ENCODE results near the gene ARHGAP22.

ARHGAP22 gene

GRCh38 chr10:48533540-48533939 lies 71.3 kb downstream of the ARHGAP22 start:
- no peak for DNase-seq (ENCODE audit: low spot score)

- DNase-seq (ENCODE audit: low spot score) = no peak
Measured at GRCh38 chr10:48531486-48531885, 73.4 kb downstream of the ARHGAP22 start.

GRCh38 chr10:48529331-48529730 lies 75.5 kb downstream of the ARHGAP22 start:
- no peak for DNase-seq (ENCODE audit: low spot score)

GRCh38 chr10:48527756-48528155 lies 77.1 kb downstream of the ARHGAP22 start:
- DNase-seq (ENCODE audit: low spot score) = no peak

GRCh38 chr10:48526846-48527505 lies 77.9 kb downstream of the ARHGAP22 start:
- no peak for DNase-seq (ENCODE audit: low spot score)

GRCh38 chr10:48526011-48526821 lies 78.7 kb downstream of the ARHGAP22 start:
- DNase-seq (ENCODE audit: low spot score) = no peak

GRCh38 chr10:48525113-48525512 lies 79.8 kb downstream of the ARHGAP22 start:
- DNase-seq (ENCODE audit: low spot score) = no peak

GRCh38 chr10:48523820-48524758 lies 80.8 kb downstream of the ARHGAP22 start:
- peak; percentile 39 for DNase-seq (ENCODE audit: low spot score)

- DNase-seq (ENCODE audit: low spot score) = no peak
Measured at GRCh38 chr10:48523212-48523819, 81.6 kb downstream of the ARHGAP22 start.

- no peak for DNase-seq (ENCODE audit: low spot score)
Measured at GRCh38 chr10:48522011-48522765, 82.7 kb downstream of the ARHGAP22 start.

- no peak for DNase-seq (ENCODE audit: low spot score)
Measured at GRCh38 chr10:48520594-48520993, 84.3 kb downstream of the ARHGAP22 start.

GRCh38 chr10:48520184-48520506 lies 84.7 kb downstream of the ARHGAP22 start:
- DNase-seq (ENCODE audit: low spot score) = no peak

GRCh38 chr10:48519481-48520183 lies 85.2 kb downstream of the ARHGAP22 start:
- no peak for DNase-seq (ENCODE audit: low spot score)

GRCh38 chr10:48518986-48519385 lies 85.9 kb downstream of the ARHGAP22 start:
- no peak for DNase-seq (ENCODE audit: low spot score)

GRCh38 chr10:48517911-48518811 lies 86.7 kb downstream of the ARHGAP22 start:
- DNase-seq (ENCODE audit: low spot score) = no peak

- DNase-seq (ENCODE audit: low spot score) = no peak
Measured at GRCh38 chr10:48517482-48517881, 87.4 kb downstream of the ARHGAP22 start.

GRCh38 chr10:48516911-48517310 lies 88.0 kb downstream of the ARHGAP22 start:
- no peak for DNase-seq (ENCODE audit: low spot score)

- no peak for DNase-seq (ENCODE audit: low spot score)
Measured at GRCh38 chr10:48514916-48515315, 90.0 kb downstream of the ARHGAP22 start.

GRCh38 chr10:48514255-48514654 lies 90.6 kb downstream of the ARHGAP22 start:
- no peak for DNase-seq (ENCODE audit: low spot score)

- DNase-seq (ENCODE audit: low spot score) = no peak
Measured at GRCh38 chr10:48512861-48513260, 92.0 kb downstream of the ARHGAP22 start.
